ENCODE measurements around the gene C2CD2.

C2CD2 gene

GRCh38 chr21:41929248-41929647 is 24.6 kb downstream of the C2CD2 start:
- no peak for DNase-seq

GRCh38 chr21:41928621-41929220 is 25.1 kb downstream of the C2CD2 start:
- peak; percentile 90 for DNase-seq

GRCh38 chr21:41927727-41928409 is 25.9 kb downstream of the C2CD2 start:
- peak; percentile 38 for DNase-seq

- no peak for DNase-seq
Measured at GRCh38 chr21:41926807-41927171, 27.0 kb downstream of the C2CD2 start.

- DNase-seq = peak; percentile 94
Measured at GRCh38 chr21:41926117-41926806, 27.6 kb downstream of the C2CD2 start.

GRCh38 chr21:41925767-41926116 is 28.1 kb downstream of the C2CD2 start:
- DNase-seq = peak; percentile 44

GRCh38 chr21:41924368-41924754 is 29.5 kb downstream of the C2CD2 start:
- DNase-seq = no peak

GRCh38 chr21:41923631-41924367 is 30.0 kb downstream of the C2CD2 start:
- DNase-seq = peak; percentile 12

GRCh38 chr21:41923186-41923585 is 30.6 kb downstream of the C2CD2 start:
- DNase-seq = no peak

GRCh38 chr21:41921021-41921420 is 32.8 kb downstream of the C2CD2 start:
- DNase-seq = no peak

- no peak for DNase-seq
Measured at GRCh38 chr21:41920476-41920875, 33.3 kb downstream of the C2CD2 start.

- DNase-seq = no peak
Measured at GRCh38 chr21:41919666-41920398, 34.0 kb downstream of the C2CD2 start.

GRCh38 chr21:41918561-41919358 is 35.1 kb downstream of the C2CD2 start:
- no peak for DNase-seq

- no peak for DNase-seq
Measured at GRCh38 chr21:41917531-41917930, 36.3 kb downstream of the C2CD2 start.

GRCh38 chr21:41916888-41917433 is 36.9 kb downstream of the C2CD2 start:
- DNase-seq = peak; percentile 26

- DNase-seq = no peak
Measured at GRCh38 chr21:41914965-41915364, 38.9 kb downstream of the C2CD2 start.

- no peak for DNase-seq
Measured at GRCh38 chr21:41914358-41914757, 39.5 kb downstream of the C2CD2 start.

GRCh38 chr21:41913230-41913629 is 40.6 kb downstream of the C2CD2 start:
- no peak for DNase-seq

- DNase-seq = no peak
Measured at GRCh38 chr21:41908829-41909228, 45.0 kb downstream of the C2CD2 start.

- no peak for DNase-seq
Measured at GRCh38 chr21:41907496-41908258, 46.1 kb downstream of the C2CD2 start.

GRCh38 chr21:41906770-41907169 is 47.0 kb downstream of the C2CD2 start:
- no peak for DNase-seq

Measured in OCI-M1 (cell line).